IPS-18c (cell line): ENCODE data around the gene TAS2R31.

Source experiments
- H3K4me3 ChIP-seq: 2 replicates; pipeline ENCODE4 v1.7.0; 2013; ENCODE audit warnings: low read depth, mild to moderate bottlenecking, low read length, moderate library complexity; ENCODE audit not compliant: insufficient read depth
- H3K9me3 ChIP-seq: one replicate; pipeline ENCODE4 v1.6.1; 2013; ENCODE audit warnings: mild to moderate bottlenecking, low read length, moderate library complexity; ENCODE audit not compliant: control insufficient read depth, insufficient read depth

Gene TAS2R31

GRCh38 chr12:11016937-11017336 is 14.3 kb downstream of the TAS2R31 start:
- Histone ChIP-seq H3K4me3 (no peak overlapping the region), H3K9me3 (no peaks in the 10 kb centered on the region)

- no peak overlapping the region for H3K4me3 ChIP-seq
- no peaks in the 10 kb centered on the region for H3K9me3 ChIP-seq
Measured at GRCh38 chr12:11015775-11016430, 15.3 kb downstream of the TAS2R31 start.

GRCh38 chr12:11014234-11014633 is 17.0 kb downstream of the TAS2R31 start:
- no peak overlapping the region for H3K4me3 ChIP-seq
- H3K9me3 ChIP-seq: no peaks in the 10 kb centered on the region

GRCh38 chr12:11007608-11008007 is 23.6 kb downstream of the TAS2R31 start:
- Histone ChIP-seq H3K4me3 (no peak overlapping the region), H3K9me3 (no peaks in the 10 kb centered on the region)

- no peak within 1 kb of the TSS for H3K4me3 ChIP-seq
- H3K9me3 ChIP-seq: no peaks in the 10 kb centered on the region
Measured at GRCh38 chr12:10998204-10998603, 33.0 kb downstream of the TAS2R31 start, which contains the start of gene TAS2R20. Gene TAS2R20 (minus strand): TSS chr12:10998304. CDS start chr12:10997875, 429 bp downstream.

- Histone ChIP-seq H3K9me3 (no peaks in the 10 kb centered on the region), H3K4me3 (no peak overlapping the region)
Measured at GRCh38 chr12:10994307-10994706, 36.9 kb downstream of the TAS2R31 start.

- Histone ChIP-seq H3K4me3 (no peak overlapping the region), H3K9me3 (no peaks in the 10 kb centered on the region)
Measured at GRCh38 chr12:10989107-10989506, 42.1 kb downstream of the TAS2R31 start.

- Histone ChIP-seq H3K4me3 (no peak within 1 kb of the TSS), H3K9me3 (no peaks in the 10 kb centered on the region)
Measured at GRCh38 chr12:10986812-10987211, 44.4 kb downstream of the TAS2R31 start, which contains the start of gene TAS2R50. Gene TAS2R50 (minus strand): TSS chr12:10986912. CDS start chr12:10986860, 52 bp downstream.

- Histone ChIP-seq H3K9me3 (no peaks in the 10 kb centered on the region), H3K4me3 (no peak overlapping the region)
Measured at GRCh38 chr12:10982244-10982643, 49.0 kb downstream of the TAS2R31 start.
